GM23338 (cell line): ENCODE results near the gene TCF7. TPM values are rescaled to one million over a fixed set of nuclear protein-coding genes. Genes with fewer than 3 reads are reported as not detected.

Experiments
- ATAC-seq: fragments of 200-7000 bp; cut with Tn5 transposase; 3 replicates; pipeline ENCODE4 v1.9.1; 2020
- DNase-seq: peaks from one replicate; pipeline ENCODE4 v3.0.0-alpha.2; 2015; ENCODE audit warnings: low spot score
- H2AFZ ChIP-seq: fragments of 200-600 bp; sonication (generic); 2 replicates; pipeline ENCODE4 v1.8.0; 2016; ENCODE audit warnings: antibody characterized with exemption, mild to moderate bottlenecking, moderate library complexity
- H3F3A ChIP-seq: fragments of 200-600 bp; sonication (generic); replicated peaks from 2 replicates; pipeline ENCODE4 v1.8.0; 2017; ENCODE audit warnings: antibody characterized with exemption, mixed run types, low read depth
- H3K27ac ChIP-seq: fragments of 200-600 bp; sonication (generic); 2 replicates; pipeline ENCODE4 v1.6.1; 2016; ENCODE audit warnings: low read depth
- H3K27me3 ChIP-seq: fragments of 200-600 bp; sonication (generic); 2 replicates; pipeline ENCODE4 v1.8.0; 2016; ENCODE audit warnings: mild to moderate bottlenecking, mixed run types, moderate library complexity; ENCODE audit not compliant: insufficient read depth
- H3K36me3 ChIP-seq: fragments of 200-600 bp; sonication (generic); 2 replicates; pipeline ENCODE4 v1.8.0; 2016; ENCODE audit warnings: mild to moderate bottlenecking; ENCODE audit not compliant: insufficient read depth
- H3K4me1 ChIP-seq: fragments of 200-600 bp; sonication (generic); 2 replicates; pipeline ENCODE4 v1.8.0; 2016; ENCODE audit warnings: mild to moderate bottlenecking, moderate library complexity; ENCODE audit not compliant: insufficient read depth
- H3K4me2 ChIP-seq: fragments of 200-600 bp; sonication (generic); 2 replicates; pipeline ENCODE4 v1.7.1; 2017; ENCODE audit warnings: mixed run types
- H3K4me3 ChIP-seq: fragments of 200-600 bp; sonication (generic); 2 replicates; pipeline ENCODE4 v1.6.1; 2016; ENCODE audit warnings: mixed run types
- H3K79me2 ChIP-seq: fragments of 200-600 bp; sonication (generic); replicated peaks from 2 replicates; pipeline ENCODE4 v1.8.0; 2017; ENCODE audit warnings: mild to moderate bottlenecking; ENCODE audit not compliant: insufficient read depth
- H3K9me2 ChIP-seq: fragments of 200-600 bp; sonication (generic); 2 replicates; pipeline ENCODE4 v1.8.0; 2017; ENCODE audit not compliant: insufficient read depth
- H4K20me1 ChIP-seq: fragments of 200-600 bp; sonication (generic); replicated peaks from 2 replicates; pipeline ENCODE4 v1.8.0; 2017; ENCODE audit warnings: mild to moderate bottlenecking; ENCODE audit not compliant: insufficient read depth
- H3K27ac Mint-ChIP-seq: 2 replicates; pipeline ENCODE4 v1.8.0; 2020; ENCODE audit warnings: inconsistent platforms, mild to moderate bottlenecking, moderate library complexity, mixed read lengths
- H3K27me3 Mint-ChIP-seq: 3 replicates; pipeline ENCODE4 v1.8.0; 2022; ENCODE audit warnings: low read depth, mild to moderate bottlenecking, moderate library complexity, mixed read lengths, inconsistent platforms; ENCODE audit not compliant: insufficient read depth, poor library complexity
- H3K36me3 Mint-ChIP-seq: 3 replicates; pipeline ENCODE4 v1.8.0; 2021; ENCODE audit warnings: low read depth, mild to moderate bottlenecking, inconsistent platforms, moderate library complexity, mixed read lengths
- H3K4me1 Mint-ChIP-seq: 3 replicates; pipeline ENCODE4 v1.8.0; 2020; ENCODE audit warnings: mild to moderate bottlenecking, inconsistent platforms, mixed read lengths
- H3K4me3 Mint-ChIP-seq: 3 replicates; pipeline ENCODE4 v1.8.0; 2021; ENCODE audit warnings: moderate library complexity, mild to moderate bottlenecking, inconsistent platforms, mixed read lengths
- H3K9me3 Mint-ChIP-seq: 3 replicates; pipeline ENCODE4 v1.8.0; 2020; ENCODE audit warnings: moderate library complexity, mild to moderate bottlenecking, inconsistent platforms, mixed read lengths
- CREB1 ChIP-seq: fragments of 250-450 bp; sonication (Bioruptor Pico); IDR thresholded peaks from 2 replicates; pipeline ENCODE4 v1.5.0; 2020; ENCODE audit warnings: low read depth, mild to moderate bottlenecking, moderate library complexity
- EZH2phosphoT487 ChIP-seq: fragments of 200-600 bp; sonication (generic); IDR thresholded peaks from one replicate; pipeline ENCODE4 v1.8.1; 2018; ENCODE audit warnings: antibody characterized with exemption; ENCODE audit not compliant: unreplicated experiment
- JUNB ChIP-seq: IDR thresholded peaks from one replicate; pipeline ENCODE4 v1.6.1; 2016; ENCODE audit warnings: antibody characterized with exemption; ENCODE audit not compliant: unreplicated experiment
- POLR2AphosphoS5 ChIP-seq: IDR thresholded peaks from 2 replicates; pipeline ENCODE4 v1.6.1; 2016; ENCODE audit warnings: antibody characterized with exemption, low read depth
- ZNF114 ChIP-seq: fragments of 250-450 bp; sonication (Bioruptor Pico); IDR thresholded peaks from 2 replicates; pipeline ENCODE4 v1.5.0; 2020; ENCODE audit warnings: mild to moderate bottlenecking, moderate library complexity
- polyA plus RNA-seq: library from polyadenylated mRNA; unstranded; fragments of >200 nt; fragmentation: Nextera tagmentation; extraction: Ambion mirVana; gene quantifications from 2 replicates; pipeline ENCODE4 v1.2.1, GENCODE V29; 2016
- total RNA-seq: library from RNA; depleted of rRNA; stranded (reverse); fragments of >200 nt; shearing (Covaris generic); gene quantifications from 2 replicates; pipeline ENCODE4 v1.2.3, GENCODE V29; 2014
- TF ChIP-seq, protein P1 (sequence below): fragments of 250-450 bp; sonication (Bioruptor Pico); IDR thresholded peaks from 2 replicates; pipeline ENCODE4 v1.5.0; 2020; ENCODE audit warnings: mild to moderate bottlenecking, moderate library complexity
- TF ChIP-seq, protein P2 (sequence below): IDR thresholded peaks from 2 replicates; pipeline ENCODE4 v1.6.1; 2016; ENCODE audit warnings: antibody characterized with exemption

The TCF7 gene
- total and polyA plus RNA-seq, 2 experiments from 2014 or later = 5.6 to 8.1 TPM

DNA sequence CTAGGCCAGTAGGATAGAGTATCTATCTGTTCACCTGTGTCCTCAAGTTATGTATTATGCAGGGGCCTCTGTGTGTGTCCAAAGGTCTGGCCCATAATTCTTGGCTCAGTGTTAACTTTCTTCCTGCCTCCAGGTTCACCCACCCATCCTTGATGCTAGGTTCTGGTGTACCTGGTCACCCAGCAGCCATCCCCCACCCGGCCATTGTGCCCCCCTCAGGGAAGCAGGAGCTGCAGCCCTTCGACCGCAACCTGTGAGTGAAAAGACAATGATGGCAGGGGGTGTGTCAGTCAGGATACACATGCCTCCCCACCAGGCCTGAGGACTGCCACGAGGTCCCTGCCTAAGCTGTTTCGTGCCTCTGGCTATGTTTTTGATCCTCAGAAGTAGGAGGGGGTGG, 27.6 kb downstream of the TCF7 start (continued):
- TF ChIP-seq, protein P1, sequence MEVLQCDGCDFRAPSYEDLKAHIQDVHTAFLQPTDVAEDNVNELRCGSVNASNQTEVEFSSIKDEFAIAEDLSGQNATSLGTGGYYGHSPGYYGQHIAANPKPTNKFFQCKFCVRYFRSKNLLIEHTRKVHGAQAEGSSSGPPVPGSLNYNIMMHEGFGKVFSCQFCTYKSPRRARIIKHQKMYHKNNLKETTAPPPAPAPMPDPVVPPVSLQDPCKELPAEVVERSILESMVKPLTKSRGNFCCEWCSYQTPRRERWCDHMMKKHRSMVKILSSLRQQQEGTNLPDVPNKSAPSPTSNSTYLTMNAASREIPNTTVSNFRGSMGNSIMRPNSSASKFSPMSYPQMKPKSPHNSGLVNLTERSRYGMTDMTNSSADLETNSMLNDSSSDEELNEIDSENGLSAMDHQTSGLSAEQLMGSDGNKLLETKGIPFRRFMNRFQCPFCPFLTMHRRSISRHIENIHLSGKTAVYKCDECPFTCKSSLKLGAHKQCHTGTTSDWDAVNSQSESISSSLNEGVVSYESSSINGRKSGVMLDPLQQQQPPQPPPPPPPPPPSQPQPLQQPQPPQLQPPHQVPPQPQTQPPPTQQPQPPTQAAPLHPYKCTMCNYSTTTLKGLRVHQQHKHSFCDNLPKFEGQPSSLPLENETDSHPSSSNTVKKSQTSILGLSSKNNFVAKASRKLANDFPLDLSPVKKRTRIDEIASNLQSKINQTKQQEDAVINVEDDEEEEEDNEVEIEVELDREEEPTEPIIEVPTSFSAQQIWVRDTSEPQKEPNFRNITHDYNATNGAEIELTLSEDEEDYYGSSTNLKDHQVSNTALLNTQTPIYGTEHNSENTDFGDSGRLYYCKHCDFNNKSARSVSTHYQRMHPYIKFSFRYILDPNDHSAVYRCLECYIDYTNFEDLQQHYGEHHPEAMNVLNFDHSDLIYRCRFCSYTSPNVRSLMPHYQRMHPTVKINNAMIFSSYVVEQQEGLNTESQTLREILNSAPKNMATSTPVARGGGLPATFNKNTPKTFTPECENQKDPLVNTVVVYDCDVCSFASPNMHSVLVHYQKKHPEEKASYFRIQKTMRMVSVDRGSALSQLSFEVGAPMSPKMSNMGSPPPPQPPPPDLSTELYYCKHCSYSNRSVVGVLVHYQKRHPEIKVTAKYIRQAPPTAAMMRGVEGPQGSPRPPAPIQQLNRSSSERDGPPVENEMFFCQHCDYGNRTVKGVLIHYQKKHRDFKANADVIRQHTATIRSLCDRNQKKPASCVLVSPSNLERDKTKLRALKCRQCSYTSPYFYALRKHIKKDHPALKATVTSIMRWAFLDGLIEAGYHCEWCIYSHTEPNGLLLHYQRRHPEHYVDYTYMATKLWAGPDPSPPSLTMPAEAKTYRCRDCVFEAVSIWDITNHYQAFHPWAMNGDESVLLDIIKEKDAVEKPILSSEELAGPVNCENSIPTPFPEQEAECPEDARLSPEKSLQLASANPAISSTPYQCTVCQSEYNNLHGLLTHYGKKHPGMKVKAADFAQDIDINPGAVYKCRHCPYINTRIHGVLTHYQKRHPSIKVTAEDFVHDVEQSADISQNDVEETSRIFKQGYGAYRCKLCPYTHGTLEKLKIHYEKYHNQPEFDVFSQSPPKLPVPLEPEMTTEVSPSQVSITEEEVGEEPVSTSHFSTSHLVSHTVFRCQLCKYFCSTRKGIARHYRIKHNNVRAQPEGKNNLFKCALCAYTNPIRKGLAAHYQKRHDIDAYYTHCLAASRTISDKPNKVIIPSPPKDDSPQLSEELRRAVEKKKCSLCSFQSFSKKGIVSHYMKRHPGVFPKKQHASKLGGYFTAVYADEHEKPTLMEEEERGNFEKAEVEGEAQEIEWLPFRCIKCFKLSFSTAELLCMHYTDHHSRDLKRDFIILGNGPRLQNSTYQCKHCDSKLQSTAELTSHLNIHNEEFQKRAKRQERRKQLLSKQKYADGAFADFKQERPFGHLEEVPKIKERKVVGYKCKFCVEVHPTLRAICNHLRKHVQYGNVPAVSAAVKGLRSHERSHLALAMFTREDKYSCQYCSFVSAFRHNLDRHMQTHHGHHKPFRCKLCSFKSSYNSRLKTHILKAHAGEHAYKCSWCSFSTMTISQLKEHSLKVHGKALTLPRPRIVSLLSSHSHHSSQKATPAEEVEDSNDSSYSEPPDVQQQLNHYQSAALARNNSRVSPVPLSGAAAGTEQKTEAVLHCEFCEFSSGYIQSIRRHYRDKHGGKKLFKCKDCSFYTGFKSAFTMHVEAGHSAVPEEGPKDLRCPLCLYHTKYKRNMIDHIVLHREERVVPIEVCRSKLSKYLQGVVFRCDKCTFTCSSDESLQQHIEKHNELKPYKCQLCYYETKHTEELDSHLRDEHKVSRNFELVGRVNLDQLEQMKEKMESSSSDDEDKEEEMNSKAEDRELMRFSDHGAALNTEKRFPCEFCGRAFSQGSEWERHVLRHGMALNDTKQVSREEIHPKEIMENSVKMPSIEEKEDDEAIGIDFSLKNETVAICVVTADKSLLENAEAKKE (CRISPR knock-in tag) = no peak
- no peak for TF ChIP-seq JUNB

DNA sequence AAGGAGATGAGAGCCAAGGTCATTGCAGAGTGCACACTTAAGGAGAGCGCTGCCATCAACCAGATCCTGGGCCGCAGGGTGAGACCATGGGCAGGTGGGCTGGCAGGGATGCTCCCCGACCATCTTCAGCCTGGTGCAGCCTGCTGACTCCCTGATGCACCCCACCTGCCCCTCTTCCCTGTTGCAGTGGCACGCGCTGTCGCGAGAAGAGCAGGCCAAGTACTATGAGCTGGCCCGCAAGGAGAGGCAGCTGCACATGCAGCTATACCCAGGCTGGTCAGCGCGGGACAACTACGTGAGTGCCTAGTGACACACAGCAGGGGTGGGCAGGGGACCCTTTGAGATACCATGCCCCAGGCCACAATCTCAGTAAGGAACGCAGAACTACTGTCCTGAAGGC, 28.3 kb downstream of the TCF7 start:
- Histone ChIP-seq H3K4me2 (no peak overlapping the region), H3K9me2 (no peaks in the 10 kb centered on the region), H3K27ac (no peak overlapping the region), H3F3A (peaks cover 8% of the 10 kb centered on the region; the same call in 1 of the 2 replicates), H3K79me2 (peaks cover 8% of the 10 kb centered on the region), H2AFZ (no peak overlapping the region), H4K20me1 (peaks cover 35% of the 10 kb centered on the region), H3K4me3 (no peak overlapping the region), H3K27me3 (no peaks in the 10 kb centered on the region), H3K4me1 (peaks cover 6% of the 10 kb centered on the region; the same call in 1 of the 2 replicates), H3K36me3 (peaks cover 6% of the 10 kb centered on the region; the same call in 1 of the 2 replicates)
- Mint-ChIP-seq H3K27ac (no peak overlapping the region), H3K4me3 (no peak overlapping the region), H3K9me3 (no peaks in the 10 kb centered on the region), H3K27me3 (peaks cover 9% of the 10 kb centered on the region), H3K4me1 (peaks cover 8% of the 10 kb centered on the region), H3K36me3 (peaks cover 25% of the 10 kb centered on the region)
- ATAC-seq = no peak
- no peak for DNase-seq
- TF ChIP-seq, protein P2, sequence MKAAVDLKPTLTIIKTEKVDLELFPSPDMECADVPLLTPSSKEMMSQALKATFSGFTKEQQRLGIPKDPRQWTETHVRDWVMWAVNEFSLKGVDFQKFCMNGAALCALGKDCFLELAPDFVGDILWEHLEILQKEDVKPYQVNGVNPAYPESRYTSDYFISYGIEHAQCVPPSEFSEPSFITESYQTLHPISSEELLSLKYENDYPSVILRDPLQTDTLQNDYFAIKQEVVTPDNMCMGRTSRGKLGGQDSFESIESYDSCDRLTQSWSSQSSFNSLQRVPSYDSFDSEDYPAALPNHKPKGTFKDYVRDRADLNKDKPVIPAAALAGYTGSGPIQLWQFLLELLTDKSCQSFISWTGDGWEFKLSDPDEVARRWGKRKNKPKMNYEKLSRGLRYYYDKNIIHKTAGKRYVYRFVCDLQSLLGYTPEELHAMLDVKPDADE = no peak
- TF ChIP-seq POLR2AphosphoS5 (no peak), CREB1 (CRISPR knock-in tag) (no peak), EZH2phosphoT487 (no peak), ZNF114 (no peak)
- TF ChIP-seq, protein P1 (CRISPR knock-in tag) = no peak
